SK-N-SH treated with all-trans-retinoic acid at 6 μM for 48 hours (cell line): ENCODE data around the gene BYSL.

Source experiments
- ATAC-seq: fragments of 200-7000 bp; cut with Tn5 transposase; 3 replicates; pipeline ENCODE4 v1.9.1; 2020; ENCODE audit warnings: mild to moderate bottlenecking, moderate library complexity
- BACH2 ChIP-seq: fragments of 250-450 bp; sonication (Bioruptor Pico); IDR thresholded peaks from 2 replicates; pipeline ENCODE4 v1.9.0; 2021; ENCODE audit warnings: mild to moderate bottlenecking, borderline replicate concordance
- CREB5 ChIP-seq: fragments of 250-450 bp; sonication (Bioruptor Pico); IDR thresholded peaks from 2 replicates; pipeline ENCODE4 v1.5.1; 2020; ENCODE audit warnings: low read depth, mild to moderate bottlenecking, moderate library complexity
- CSDC2 ChIP-seq: fragments of 250-450 bp; sonication (Bioruptor Pico); IDR thresholded peaks from 2 replicates; pipeline ENCODE4 v1.5.0; 2020; ENCODE audit warnings: mild to moderate bottlenecking, moderate library complexity
- CSRNP3 ChIP-seq: fragments of 250-450 bp; sonication (Bioruptor Pico); IDR thresholded peaks from 2 replicates; pipeline ENCODE4 v1.5.1; 2021; ENCODE audit warnings: mild to moderate bottlenecking, moderate library complexity
- GLIS3 ChIP-seq: fragments of 250-450 bp; sonication (Bioruptor Pico); IDR thresholded peaks from 2 replicates; pipeline ENCODE4 v1.5.0; 2020; ENCODE audit warnings: mild to moderate bottlenecking, moderate library complexity
- PATZ1 ChIP-seq: fragments of 250-450 bp; sonication (Bioruptor Pico); IDR thresholded peaks from 2 replicates; pipeline ENCODE4 v1.8.0; 2020; ENCODE audit warnings: mild to moderate bottlenecking, moderate library complexity, borderline replicate concordance
- PPARA ChIP-seq: fragments of 250-450 bp; sonication (Bioruptor Pico); IDR thresholded peaks from 2 replicates; pipeline ENCODE4 v1.5.0; 2020; ENCODE audit warnings: mild to moderate bottlenecking, borderline replicate concordance
- RARB ChIP-seq: fragments of 250-450 bp; sonication (Bioruptor Pico); IDR thresholded peaks from 2 replicates; pipeline ENCODE4 v1.8.0; 2021; ENCODE audit warnings: mild to moderate bottlenecking, moderate library complexity
- SNAI2 ChIP-seq: fragments of 250-450 bp; sonication (Bioruptor Pico); IDR thresholded peaks from 2 replicates; pipeline ENCODE4 v1.5.0; 2020; ENCODE audit warnings: mild to moderate bottlenecking, moderate library complexity
- TCF4 ChIP-seq: fragments of 250-450 bp; sonication (Bioruptor Pico); IDR thresholded peaks from 2 replicates; pipeline ENCODE4 v1.8.0; 2021; ENCODE audit warnings: mild to moderate bottlenecking, moderate library complexity, borderline replicate concordance
- TSHZ2 ChIP-seq: fragments of 250-450 bp; sonication (Bioruptor Pico); IDR thresholded peaks from 2 replicates; pipeline ENCODE4 v1.5.0; 2020; ENCODE audit warnings: mild to moderate bottlenecking, moderate library complexity
- ZC3H10 ChIP-seq: fragments of 250-450 bp; sonication (Bioruptor Pico); IDR thresholded peaks from 2 replicates; pipeline ENCODE4 v1.5.1; 2021; ENCODE audit warnings: mild to moderate bottlenecking, moderate library complexity
- ZNF70 ChIP-seq: fragments of 450-650 bp; formaldehyde crosslinking; IDR thresholded peaks from 2 replicates; pipeline ENCODE4 v1.5.0; 2020; ENCODE audit warnings: mild to moderate bottlenecking, moderate library complexity
- ZNF8 ChIP-seq: fragments of 450-650 bp; formaldehyde crosslinking; IDR thresholded peaks from 2 replicates; pipeline ENCODE4 v1.5.0; 2020; ENCODE audit warnings: mild to moderate bottlenecking, moderate library complexity

Gene BYSL

GRCh38 chr6:41938590-41939175, 17.4 kb downstream of the BYSL start:
- ATAC-seq, result no peak
- TF ChIP-seq TCF4 (CRISPR knock-in tag) (no peak), BACH2 (CRISPR knock-in tag) (no peak), SNAI2 (CRISPR knock-in tag) (no peak), CSRNP3 (CRISPR knock-in tag) (no peak), TSHZ2 (CRISPR knock-in tag) (no peak), CREB5 (no peak), ZNF70 (CRISPR knock-in tag) (no peak), PPARA (CRISPR knock-in tag) (no peak)

GRCh38 chr6:41939176-41939847, 18.0 kb downstream of the BYSL start:
- ATAC-seq, result no peak
- TF ChIP-seq PATZ1 (CRISPR knock-in tag) (no peak), ZNF8 (CRISPR knock-in tag) (no peak), PPARA (CRISPR knock-in tag) (no peak), TSHZ2 (CRISPR knock-in tag) (no peak), RARB (no peak), ZC3H10 (CRISPR knock-in tag) (no peak), CSDC2 (CRISPR knock-in tag) (no peak)

- TF ChIP-seq RARB, result no peak
- no peak for TF ChIP-seq SNAI2 (CRISPR knock-in tag)
- no peak for TF ChIP-seq GLIS3 (CRISPR knock-in tag)
- TF ChIP-seq, all 23 proteins: peak for 0
- no peak for ATAC-seq
Observed at GRCh38 chr6:41939848-41940758, 18.8 kb downstream of the BYSL start.
